Spleen (tissue), 13 donors: ENCODE results near the gene SLC25A1. TPM values are rescaled to one million over a fixed set of nuclear protein-coding genes. Genes with fewer than 3 reads are reported as not detected.

Source experiments
- DNase-seq: peaks from one replicate; pipeline ENCODE4 v3.0.0-alpha.2; 2020
- H3K27ac ChIP-seq, 8 donors: fragments of 200-600 bp; sonication (generic) in 7 of 8; 1 replicate in 4 of 8; 2 replicates in 4 of 8; pipeline versions ENCODE4 v1.5.0 to v1.8.0; 2016 to 2021; ENCODE audit warnings: inconsistent platforms in 4 of 8, mild to moderate bottlenecking in 4 of 8, moderate library complexity in 1 of 8
- H3K27me3 ChIP-seq, 7 donors: fragments of 200-600 bp; sonication (generic) in 6 of 7; replicated peaks in 1 of 7; 1 replicate in 4 of 7; 2 replicates in 3 of 7; pipeline versions ENCODE4 v1.5.0 to v1.8.0; 2016 to 2021; ENCODE audit warnings: inconsistent platforms in 3 of 7, mild to moderate bottlenecking in 1 of 7
- H3K36me3 ChIP-seq, 6 donors: fragments of 200-600 bp; sonication (generic) in 5 of 6; 1 replicate in 4 of 6; 2 replicates in 2 of 6; pipeline versions ENCODE4 v1.5.0 to v1.8.0; 2016 to 2021; ENCODE audit warnings: inconsistent platforms in 2 of 6
- H3K4me1 ChIP-seq, 6 donors: fragments of 200-600 bp; sonication (generic) in 5 of 6; 1 replicate in 3 of 6; 2 replicates in 3 of 6; pipeline versions ENCODE4 v1.5.0 to v1.8.0; 2016 to 2021; ENCODE audit warnings: inconsistent platforms in 3 of 6
- H3K4me3 ChIP-seq, 8 donors: fragments of 200-600 bp; sonication (generic) in 7 of 8; 1 replicate in 4 of 8; 2 replicates in 4 of 8; pipeline versions ENCODE4 v1.5.0 to v1.8.0; 2016 to 2021; ENCODE audit warnings: inconsistent platforms in 4 of 8, mild to moderate bottlenecking in 4 of 8, moderate library complexity in 2 of 8
- H3K9me3 ChIP-seq, 8 donors: fragments of 200-600 bp; sonication (generic) in 7 of 8; 1 replicate in 4 of 8; 2 replicates in 4 of 8; pipeline versions ENCODE4 v1.5.0 to v1.8.0; 2016 to 2021; ENCODE audit warnings: inconsistent platforms in 4 of 8
- POLR2A ChIP-seq, 3 donors: fragments of 450-650 bp; IDR thresholded peaks; one replicate each; pipeline ENCODE4 v1.5.1; 2017; ENCODE audit warnings: antibody characterized with exemption in 3 of 3, mild to moderate bottlenecking in 1 of 3
- POLR2AphosphoS5 ChIP-seq, 3 donors: sonication (generic); formaldehyde crosslinking; IDR thresholded peaks; one replicate each; pipeline ENCODE4 v1.5.1; 2017; ENCODE audit warnings: antibody characterized with exemption in 3 of 3
- WGBS, 5 donors: extraction: QIAGEN DNeasy Blood & Tissue Kit in 3 of 5; methylation state at CpG; one replicate each; pipeline versions ENCODE4 v1.1.5 to v1.1.7; 2013 to 2018; 5-methylcytosine and 5-hydroxymethylcytosine counted together
- intact Hi-C: fragments of 100-400 bp; cut with DNase I; formaldehyde crosslinking; loops from one replicate; pipeline ENCODE4 v1.15.0; 2023; ENCODE audit warnings: low total_unique reads
- long read RNA-seq, 2 donors: transcript quantifications; one replicate each; lab custom pipeline, GENCODE V29; 2026
- polyA plus RNA-seq, 3 donors: library from polyadenylated mRNA; stranded (reverse); fragments of 200-250 nt; gene quantifications; one replicate each; pipeline ENCODE4 v1.2.1, GENCODE V29; 2013
- total RNA-seq, 7 donors: library from RNA; depleted of rRNA in 3 of 7; stranded (reverse); fragments of >200 nt in 3 of 7; fragmentation: NEBNext Ultra II Directional in 4 of 7; extraction: Animal tissue kit (Norgen Biotek cat#: 25700) in 4 of 7; gene quantifications; one replicate each; pipeline versions ENCODE4 v1.1.0 to v1.2.1, GENCODE V29; 2016 to 2021
- TF ChIP-seq, protein P1 (sequence below), 11 experiments: fragments of 200-600 bp in 7 of 11; fragments of 450-650 bp in 4 of 11; sonication (generic) in 4 of 11; IDR thresholded peaks in 8 of 11; conservative IDR thresholded peaks in 3 of 11; 1 replicate in 7 of 11; 2 replicates in 4 of 11; pipeline versions ENCODE4 v1.4.0 to v1.8.0; 2016 to 2021; ENCODE audit warnings: antibody characterized with exemption in 11 of 11, inconsistent platforms in 4 of 11, mild to moderate bottlenecking in 1 of 11
- donor health status: healthy with polysubstance abuse.
- donor health status: DM: no; HTN: no; CAD: no; lungs with moderate emphysema.
- donor health status: DM: no; HTN: no; CAD: no.
- donor health status: Bipolar disorder and iron deficiency.
- donor health status: healthy.
- donor health status: DM: no; HTN: no; CAD: no.
- donor health status: DM: yes; HTN: yes; CAD: no.

Gene SLC25A1
- total RNA-seq = 10 to 100 TPM; 32.5 to 47.5 (median 36.0) TPM
- polyA plus RNA-seq = 10 to 100 TPM; 23.5 to 59.7 (median 26.1) TPM
- long read RNA-seq, donor 1, transcript SLC25A1-201 (9 exons, 1,648 nt) = major isoform, 8 of 9 reads
- long read RNA-seq, donor 1, partial matches to known transcripts = 0 of 9 reads
- long read RNA-seq, donor 1, other reads (novel, unspliced or antisense) = 0 of 9 reads
- long read RNA-seq, donor 2, transcript SLC25A1-201 (9 exons, 1,648 nt) = major isoform, 13 of 13 reads
- long read RNA-seq, donor 2, partial matches to known transcripts = 0 of 13 reads
- long read RNA-seq, donor 2, other reads (novel, unspliced or antisense) = 0 of 13 reads

DNA sequence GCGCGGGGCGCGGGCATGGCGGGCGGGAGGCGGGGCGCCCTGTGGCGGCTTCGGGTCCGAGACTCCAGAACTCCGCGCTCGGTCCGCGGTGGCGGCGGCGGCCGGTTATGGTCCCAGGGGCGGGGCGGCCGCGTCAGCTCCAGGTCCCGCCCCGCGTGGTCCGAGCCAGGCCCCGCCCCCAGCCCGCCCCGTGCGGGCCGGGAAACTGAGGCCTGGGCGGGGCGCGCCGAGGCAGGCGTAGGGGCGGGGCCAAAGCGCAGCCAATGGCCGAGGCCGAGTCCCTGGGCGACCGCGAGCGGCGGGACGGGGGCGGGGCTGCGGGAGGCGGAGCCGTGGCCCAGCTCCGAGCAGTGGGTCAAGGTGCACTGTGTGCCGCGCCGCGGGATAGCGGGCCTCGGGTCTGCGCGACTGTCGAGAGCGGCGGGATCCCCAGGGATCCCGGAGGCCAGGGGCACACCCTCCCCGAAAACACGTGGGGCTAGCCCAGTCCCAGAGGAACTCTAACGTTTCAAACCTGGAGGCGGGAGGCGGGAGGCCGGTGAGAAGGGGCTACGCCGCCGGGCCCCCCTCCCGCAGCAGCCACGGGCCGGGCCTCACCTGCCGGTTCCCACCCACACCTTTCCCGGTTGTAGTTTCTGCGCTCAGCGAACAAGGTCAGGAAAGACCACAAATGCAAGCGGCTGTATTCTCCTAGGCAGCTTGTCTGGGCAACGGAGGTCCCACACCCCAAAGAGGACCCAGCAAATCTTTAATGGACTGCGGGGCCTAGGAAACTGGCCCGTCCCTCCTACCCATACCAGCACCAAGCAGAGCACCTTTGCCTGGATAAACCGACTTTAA is at the start of gene SLC25A1:
TSS of gene SLC25A1 (minus strand) at position 80 of the 840 bp plus-strand sequence. CDS start at position 17, 63 bp downstream.
- peak within 1 kb of the TSS; percentile 80 to 96 (median 86) for H3K4me3 ChIP-seq
- no peaks in the 10 kb centered on the region for H3K9me3 ChIP-seq
- peak; percentile 67 to 78 (median 72) for TF ChIP-seq POLR2AphosphoS5 (IDR thresholded peaks at IDR 0.05)
- TF ChIP-seq, protein P1, sequence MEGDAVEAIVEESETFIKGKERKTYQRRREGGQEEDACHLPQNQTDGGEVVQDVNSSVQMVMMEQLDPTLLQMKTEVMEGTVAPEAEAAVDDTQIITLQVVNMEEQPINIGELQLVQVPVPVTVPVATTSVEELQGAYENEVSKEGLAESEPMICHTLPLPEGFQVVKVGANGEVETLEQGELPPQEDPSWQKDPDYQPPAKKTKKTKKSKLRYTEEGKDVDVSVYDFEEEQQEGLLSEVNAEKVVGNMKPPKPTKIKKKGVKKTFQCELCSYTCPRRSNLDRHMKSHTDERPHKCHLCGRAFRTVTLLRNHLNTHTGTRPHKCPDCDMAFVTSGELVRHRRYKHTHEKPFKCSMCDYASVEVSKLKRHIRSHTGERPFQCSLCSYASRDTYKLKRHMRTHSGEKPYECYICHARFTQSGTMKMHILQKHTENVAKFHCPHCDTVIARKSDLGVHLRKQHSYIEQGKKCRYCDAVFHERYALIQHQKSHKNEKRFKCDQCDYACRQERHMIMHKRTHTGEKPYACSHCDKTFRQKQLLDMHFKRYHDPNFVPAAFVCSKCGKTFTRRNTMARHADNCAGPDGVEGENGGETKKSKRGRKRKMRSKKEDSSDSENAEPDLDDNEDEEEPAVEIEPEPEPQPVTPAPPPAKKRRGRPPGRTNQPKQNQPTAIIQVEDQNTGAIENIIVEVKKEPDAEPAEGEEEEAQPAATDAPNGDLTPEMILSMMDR (IDR thresholded peaks at IDR 0.05 in 8 of 11, conservative IDR thresholded peaks at IDR 0.05 in 3 of 11) = peak in 1 of 11 experiments; percentile 22
- no peak for TF ChIP-seq POLR2A (IDR thresholded peaks at IDR 0.05)
- peaks cover 0 to 40% (median 0%) of the 10 kb centered on the region in 6 donors for H3K36me3 ChIP-seq
- H3K27me3 ChIP-seq = no peaks in the 10 kb centered on the region
- peaks cover 28 to 57% (median 43%) of the 10 kb centered on the region in 6 donors for H3K4me1 ChIP-seq
- intact Hi-C loops = no loop called here
- peak; percentile 95 for DNase-seq
- H3K27ac ChIP-seq = peak within 1 kb of the TSS; percentile 64 to 95 (median 85)
- WGBS, 5 donors = 0 to 1% (median 1%) methylated on average over 20 to 86 of the region's 86 CpGs

DNA sequence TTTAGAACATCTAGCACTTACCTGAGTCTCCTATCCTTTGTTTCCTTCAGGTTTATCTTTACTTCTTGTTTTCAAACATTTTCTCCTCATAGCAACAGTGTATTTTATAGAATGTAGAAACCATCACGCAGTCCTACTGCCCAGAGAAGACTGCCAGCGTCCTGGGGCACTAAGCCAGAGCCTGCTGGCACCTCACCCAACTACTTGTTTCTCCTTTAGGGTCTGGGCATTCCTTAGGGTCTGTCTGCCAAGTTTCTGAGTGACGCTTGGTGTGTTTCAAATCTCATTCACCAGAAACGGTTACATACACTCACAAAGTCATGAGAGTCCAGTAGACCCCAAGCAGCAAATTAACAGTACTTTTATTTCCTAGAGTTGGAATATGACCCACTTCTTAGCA is 49.6 kb upstream of the SLC25A1 start:
- no peaks in the 10 kb centered on the region for H3K4me1 ChIP-seq
- no peak overlapping the region for H3K27ac ChIP-seq
- H3K4me3 ChIP-seq = no peak overlapping the region
- 82 to 94% (median 82%) methylated on average over 4 of the region's 4 CpGs for WGBS, 5 donors
- no peak for DNase-seq
- H3K36me3 ChIP-seq = peaks cover 0 to 100% (median 2%) of the 10 kb centered on the region in 6 donors
- no peaks in the 10 kb centered on the region for H3K27me3 ChIP-seq
- no peaks in the 10 kb centered on the region for H3K9me3 ChIP-seq
- intact Hi-C loops = no loop called here
- TF ChIP-seq POLR2A (IDR thresholded peaks at IDR 0.05) (no peak), POLR2AphosphoS5 (IDR thresholded peaks at IDR 0.05) (no peak)
- TF ChIP-seq, protein P1 (IDR thresholded peaks at IDR 0.05 in 8 of 11, conservative IDR thresholded peaks at IDR 0.05 in 3 of 11) = no peak

- Histone ChIP-seq H3K9me3 (no peaks in the 10 kb centered on the region), H3K36me3 (peaks cover 0 to 100% (median under 1%) of the 10 kb centered on the region in 6 donors), H3K27me3 (no peaks in the 10 kb centered on the region), H3K27ac (no peak overlapping the region), H3K4me1 (no peaks in the 10 kb centered on the region), H3K4me3 (no peak overlapping the region)
- DNase-seq = no peak
- intact Hi-C loops = no loop called here
- TF ChIP-seq, protein P1 (IDR thresholded peaks at IDR 0.05 in 8 of 11, conservative IDR thresholded peaks at IDR 0.05 in 3 of 11) = no peak
- TF ChIP-seq POLR2AphosphoS5 (IDR thresholded peaks at IDR 0.05) = no peak
- no peak for TF ChIP-seq POLR2A (IDR thresholded peaks at IDR 0.05)
Observed at GRCh38 chr22:19226428-19226827, 47.9 kb upstream of the SLC25A1 start.

- Histone ChIP-seq H3K36me3 (peaks cover 0 to 100% (median 3%) of the 10 kb centered on the region in 6 donors), H3K4me3 (no peak overlapping the region), H3K27ac (no peak overlapping the region), H3K27me3 (no peaks in the 10 kb centered on the region), H3K4me1 (no peaks in the 10 kb centered on the region), H3K9me3 (no peaks in the 10 kb centered on the region)
- no peak for DNase-seq
- 88 to 95% (median 91%) methylated on average over 3 of the region's 3 CpGs for WGBS, 5 donors
- TF ChIP-seq POLR2AphosphoS5 (IDR thresholded peaks at IDR 0.05) = no peak
- TF ChIP-seq POLR2A (IDR thresholded peaks at IDR 0.05) = no peak
- TF ChIP-seq, protein P1 (IDR thresholded peaks at IDR 0.05 in 8 of 11, conservative IDR thresholded peaks at IDR 0.05 in 3 of 11) = no peak
- intact Hi-C loops = no loop called here
Observed at GRCh38 chr22:19225560-19225959, 47.0 kb upstream of the SLC25A1 start.
